DMS53 (cell line): ENCODE measurements around the gene STARD8.
A peak's percentile ranks its signal among the peaks of the same experiment; 100 is the strongest.

Experiments used
- DNase-seq: peaks from one replicate; lab custom pipeline; 2025; lab: John Stamatoyannopoulos, UW

STARD8 gene

GRCh38 chrX:68693481-68694434 lies 46.3 kb downstream of the STARD8 start:
- peak; percentile 81 for DNase-seq

DNA sequence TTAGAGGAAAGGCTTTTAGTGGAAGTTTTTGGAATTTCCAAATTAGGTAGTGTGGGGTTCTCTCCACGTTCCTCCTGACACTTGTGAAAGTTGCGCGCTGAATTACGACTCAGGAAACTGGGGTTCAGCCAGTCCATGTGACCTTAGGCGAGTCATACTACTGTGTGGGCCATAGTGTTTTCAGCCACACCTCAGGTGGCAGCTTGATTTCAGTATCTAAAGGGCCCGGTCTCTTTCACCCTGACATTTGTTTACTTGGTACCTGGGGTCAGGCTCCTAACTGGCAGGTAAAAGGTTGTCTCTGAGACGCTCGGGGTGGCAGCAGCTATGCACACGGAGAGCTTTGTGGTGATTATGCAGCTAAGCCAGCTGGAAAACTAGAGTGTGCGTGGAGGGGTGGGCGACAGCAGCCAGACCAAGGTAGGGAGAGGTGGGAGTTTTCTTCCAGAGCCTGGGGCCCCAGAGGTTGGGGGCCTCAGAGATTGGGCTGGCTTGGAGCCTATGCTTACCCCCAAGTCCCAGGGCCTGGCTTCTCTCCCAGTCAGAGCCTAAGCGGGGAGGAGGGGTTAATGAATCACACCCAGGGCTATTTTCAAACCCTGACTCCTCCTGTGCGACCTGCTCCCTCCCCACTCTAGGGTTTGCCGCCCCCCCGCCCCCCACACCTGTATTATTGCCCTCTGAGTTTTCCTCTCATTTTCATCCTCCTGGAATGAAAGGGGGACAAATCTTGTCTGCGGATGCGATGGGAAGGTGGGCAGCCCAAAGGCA lies 47.2 kb downstream of the STARD8 start:
- no peak for DNase-seq

- no peak for DNase-seq
These were observed 47.9 kb downstream of the STARD8 start for GRCh38 chrX:68695206-68695845.

- DNase-seq = no peak
These were observed 49.0 kb downstream of the STARD8 start for GRCh38 chrX:68696267-68696990.

DNA sequence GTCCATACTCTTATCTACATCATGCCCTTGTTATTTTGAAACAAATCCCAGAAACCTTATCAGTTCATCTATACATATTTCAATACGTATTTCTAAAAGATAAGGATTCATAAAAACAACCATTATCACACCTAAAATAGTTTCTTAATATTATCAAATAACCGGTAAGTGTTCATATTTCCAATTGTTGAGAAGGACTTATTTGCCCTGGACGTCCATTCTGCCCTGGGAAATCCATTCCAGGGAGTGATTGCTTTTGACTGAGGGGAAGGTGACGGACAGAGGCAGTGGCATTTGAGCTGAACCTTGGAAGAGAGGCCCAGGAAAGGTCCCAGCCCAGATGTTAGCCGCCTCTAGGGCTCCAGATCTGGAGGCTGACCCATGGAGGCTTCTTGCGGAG lies 49.6 kb downstream of the STARD8 start:
- no peak for DNase-seq

DNA sequence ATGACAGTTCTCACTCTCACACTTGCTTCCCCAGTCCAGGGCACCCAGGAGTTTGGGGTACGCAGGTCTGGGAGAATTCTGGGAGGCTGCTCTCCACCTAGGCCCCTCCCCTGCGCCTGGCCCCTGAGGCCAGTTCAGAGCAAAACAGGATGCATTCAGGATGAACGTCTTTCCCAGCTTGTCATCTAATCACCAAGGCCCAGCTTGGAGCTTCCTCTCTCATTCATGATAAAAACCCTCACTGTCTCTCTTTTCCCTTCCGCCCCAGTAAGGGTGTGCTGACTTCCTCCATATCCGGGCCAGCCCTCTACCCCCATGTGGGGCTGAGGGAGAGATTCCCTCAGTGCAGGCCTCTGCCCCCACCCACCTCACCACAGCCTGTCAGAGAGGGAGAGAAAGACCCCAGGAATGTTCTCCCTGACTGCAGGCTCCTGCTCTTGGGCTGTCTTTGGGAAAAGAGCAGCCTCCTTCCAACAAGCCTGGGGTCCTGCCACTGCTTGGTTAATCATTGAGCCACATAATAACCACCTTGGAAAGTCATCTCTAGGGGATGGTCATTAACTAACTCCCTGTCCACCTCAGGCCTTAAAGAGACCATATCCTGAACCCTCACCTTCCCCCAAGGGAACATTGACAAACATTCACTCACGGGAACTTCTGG lies 50.1 kb downstream of the STARD8 start:
- DNase-seq = no peak

- DNase-seq = no peak
These were observed 51.5 kb downstream of the STARD8 start for GRCh38 chrX:68698942-68699341.

GRCh38 chrX:68699960-68700746 lies 52.7 kb downstream of the STARD8 start:
- DNase-seq = no peak

- DNase-seq = no peak
These were observed 55.9 kb downstream of the STARD8 start for GRCh38 chrX:68703369-68703768.

DNA sequence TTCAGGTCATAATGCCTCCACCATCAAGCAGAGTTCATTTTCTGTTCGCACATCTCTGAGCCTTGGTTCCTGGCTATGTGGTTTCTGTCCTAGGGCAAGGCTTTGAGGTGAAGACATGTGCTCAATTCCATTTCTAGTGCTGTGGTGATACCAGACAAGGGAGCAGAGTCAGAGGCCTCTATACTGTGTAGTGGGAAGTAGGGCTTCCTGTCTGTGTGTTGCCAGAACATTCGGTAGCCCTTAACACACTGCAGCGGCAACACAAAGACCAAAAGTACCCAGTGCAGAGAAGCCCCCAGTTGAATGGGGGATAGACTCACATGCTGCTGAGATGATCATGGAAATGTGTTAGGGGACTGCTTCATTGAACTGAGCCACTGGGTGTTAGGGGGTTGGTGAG lies 56.4 kb downstream of the STARD8 start:
- DNase-seq = no peak

GRCh38 chrX:68705986-68706385 lies 58.5 kb downstream of the STARD8 start:
- DNase-seq = no peak

GRCh38 chrX:68708503-68709290 lies 61.2 kb downstream of the STARD8 start:
- no peak for DNase-seq

DNA sequence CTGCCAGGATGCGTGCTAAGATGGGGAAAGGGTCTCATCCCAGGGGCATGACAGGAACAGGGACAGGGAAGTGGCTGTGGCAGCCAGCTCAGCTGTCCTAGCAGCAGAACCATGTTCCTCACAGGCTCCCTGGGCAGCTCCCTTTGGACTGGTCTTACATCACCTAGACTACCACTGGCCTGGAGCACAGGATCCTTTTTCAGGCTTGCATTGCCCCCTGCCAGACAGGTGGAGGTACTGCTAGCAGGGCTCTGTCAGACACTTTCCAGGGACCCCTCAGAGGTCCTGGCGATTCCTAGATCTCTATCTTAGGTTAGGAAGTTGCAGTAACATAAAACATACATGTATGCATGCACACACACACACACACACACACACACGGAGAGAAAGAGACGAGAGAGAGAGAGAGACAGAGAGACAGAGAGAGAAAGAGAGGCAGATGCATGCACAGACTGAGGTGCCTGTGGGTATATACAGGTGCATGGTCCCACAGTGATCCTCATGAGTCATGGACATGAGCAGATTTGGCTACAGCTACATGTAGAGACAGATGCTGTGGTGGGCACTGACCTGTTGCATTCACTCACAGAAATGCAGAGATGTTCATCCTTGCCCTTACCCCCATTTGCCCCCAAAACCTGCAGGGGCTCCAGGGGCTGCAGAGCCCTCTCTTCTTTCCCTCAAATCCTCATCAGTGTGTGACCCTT lies 63.6 kb downstream of the STARD8 start:
- peak; percentile 82 for DNase-seq

- peak; percentile 6 for DNase-seq
These were observed 64.4 kb downstream of the STARD8 start for GRCh38 chrX:68711845-68712244.

DNA sequence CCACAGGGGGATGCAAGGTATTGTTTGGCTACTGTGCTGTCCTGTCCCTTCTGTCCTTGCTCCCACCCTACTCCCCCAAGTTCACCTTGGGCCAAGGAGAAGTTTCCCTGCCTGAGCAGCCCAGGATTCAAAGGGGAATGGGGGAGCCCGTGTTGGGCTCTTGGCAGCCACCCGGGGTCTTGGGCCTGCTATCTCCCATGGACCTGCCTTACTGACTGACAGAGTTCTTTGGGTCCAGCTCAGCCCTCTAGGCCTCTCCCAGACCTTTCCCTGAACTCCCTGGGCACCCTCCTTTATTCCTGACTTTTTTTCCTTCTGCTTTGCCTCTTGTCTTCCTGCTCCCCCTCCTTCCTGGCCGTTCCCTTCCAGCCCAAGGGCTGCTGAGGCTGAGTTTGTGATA lies 67.4 kb downstream of the STARD8 start:
- no peak for DNase-seq

- no peak for DNase-seq
These were observed 69.7 kb downstream of the STARD8 start for GRCh38 chrX:68717196-68717595.

- no peak for DNase-seq
These were observed 70.4 kb downstream of the STARD8 start for GRCh38 chrX:68717663-68718442.

DNA sequence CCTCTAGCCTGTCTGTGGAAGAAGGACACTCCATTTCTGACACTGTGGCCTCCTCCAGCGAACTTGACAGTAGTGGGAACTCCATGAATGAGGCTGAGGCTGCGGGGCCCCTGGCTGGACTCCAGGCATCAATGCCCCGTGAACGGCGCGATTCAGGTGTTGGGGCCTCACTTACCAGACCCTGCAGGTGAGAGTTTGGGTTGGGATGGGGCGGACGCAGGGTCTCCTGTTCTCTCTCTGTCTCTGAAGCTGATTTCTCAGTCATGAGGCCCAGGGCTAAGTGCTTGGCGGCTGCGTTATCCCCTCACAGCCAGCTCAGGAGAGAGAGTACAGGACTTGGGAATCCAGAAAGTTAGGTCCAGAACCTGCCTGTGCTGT lies 71.0 kb downstream of the STARD8 start:
- DNase-seq = no peak
